Smooth muscle cell (in vitro differentiated cells): ENCODE results near the gene BEND5. TPM values are rescaled to one million over a fixed set of nuclear protein-coding genes. Genes with fewer than 3 reads are reported as not detected.

Source experiments
- DNase-seq: peaks from one replicate; lab custom pipeline; 2025; ENCODE audit not compliant: unreplicated experiment; lab: John Stamatoyannopoulos, UW
- H2AFZ ChIP-seq: fragments of 200-600 bp; sonication (generic); 2 replicates; pipeline ENCODE4 v1.6.0; 2016; ENCODE audit warnings: antibody characterized with exemption, low read depth, mild to moderate bottlenecking
- H3F3A ChIP-seq: fragments of 200-600 bp; sonication (generic); 2 replicates; pipeline ENCODE4 v1.6.0; 2017; ENCODE audit warnings: antibody characterized with exemption, low read depth
- H3K27ac ChIP-seq: fragments of 200-600 bp; sonication (generic); 2 replicates; pipeline ENCODE4 v1.5.1; 2016; ENCODE audit warnings: low read depth, mild to moderate bottlenecking
- H3K27me3 ChIP-seq: fragments of 200-600 bp; sonication (generic); 2 replicates; pipeline ENCODE4 v1.6.1; 2016; ENCODE audit warnings: low read depth, mild to moderate bottlenecking
- H3K36me3 ChIP-seq: fragments of 200-600 bp; sonication (generic); 2 replicates; pipeline ENCODE4 v1.5.1; 2016; ENCODE audit warnings: low read depth
- H3K4me1 ChIP-seq: fragments of 200-600 bp; sonication (generic); 2 replicates; pipeline ENCODE4 v1.5.1; 2016; ENCODE audit warnings: low read depth
- H3K4me2 ChIP-seq: fragments of 200-600 bp; sonication (generic); 2 replicates; pipeline ENCODE4 v1.6.0; 2016; ENCODE audit warnings: mild to moderate bottlenecking
- H3K4me3 ChIP-seq: fragments of 200-600 bp; sonication (generic); 2 replicates; pipeline ENCODE4 v1.5.1; 2016; ENCODE audit warnings: mild to moderate bottlenecking
- H3K79me2 ChIP-seq: fragments of 200-600 bp; sonication (generic); 2 replicates; pipeline ENCODE4 v1.6.0; 2016; ENCODE audit warnings: low read depth, mild to moderate bottlenecking
- H3K9ac ChIP-seq: fragments of 200-600 bp; sonication (generic); 2 replicates; pipeline ENCODE4 v1.6.0; 2016; ENCODE audit warnings: low read depth
- H3K9me3 ChIP-seq: fragments of 200-600 bp; sonication (generic); replicated peaks from 2 replicates; pipeline ENCODE4 v1.5.1; 2016; ENCODE audit warnings: low read depth
- H4K20me1 ChIP-seq: fragments of 200-600 bp; sonication (generic); 2 replicates; pipeline ENCODE4 v1.6.0; 2016; ENCODE audit warnings: low read depth
- WGBS: methylation state at CpG from one replicate; pipeline ENCODE4 v1.1.7; 2016; ENCODE audit warnings: low lambda C conversion rate; 5-methylcytosine and 5-hydroxymethylcytosine counted together
- polyA plus RNA-seq: library from polyadenylated mRNA; unstranded; fragments of >200 nt; fragmentation: Nextera tagmentation; extraction: Ambion mirVana; gene quantifications from 2 replicates; pipeline ENCODE4 v1.2.1, GENCODE V29; 2016
- total RNA-seq: library from RNA; depleted of rRNA; stranded (reverse); fragments of >200 nt; gene quantifications from 2 replicates; pipeline ENCODE4 v1.2.3, GENCODE V29; 2014
- TF ChIP-seq, protein P1 (sequence below): fragments of 200-600 bp; sonication (generic); IDR thresholded peaks from 2 replicates; pipeline ENCODE4 v1.5.1; 2017; ENCODE audit warnings: borderline replicate concordance, mild to moderate bottlenecking, antibody characterized with exemption; ENCODE audit not compliant: insufficient read depth, poor library complexity, severe bottlenecking

The BEND5 gene
- total and polyA plus RNA-seq, 2 experiments from 2014 or later, result 4.0 to 10.7 TPM

DNA sequence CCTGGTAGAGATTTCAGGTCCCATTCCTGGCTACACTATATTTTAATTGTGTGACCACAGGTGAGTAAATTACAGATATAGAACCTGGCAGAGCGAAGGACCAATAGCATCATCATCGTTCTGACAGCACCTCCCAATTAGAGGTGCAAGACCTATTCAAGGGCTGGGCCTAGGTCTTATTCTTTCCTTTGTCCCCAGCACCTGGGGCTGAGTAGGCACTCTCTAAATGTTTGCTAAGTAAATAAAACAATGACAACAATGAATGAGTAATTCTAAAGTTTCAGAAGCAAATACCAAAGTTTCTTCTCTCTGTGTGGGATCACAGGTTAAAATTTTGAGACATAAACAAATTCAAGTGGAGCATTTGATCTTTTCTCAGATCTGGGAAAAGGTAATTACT is 32.7 kb downstream of the BEND5 start:
- Histone ChIP-seq H3K4me1 (no peaks in the 10 kb centered on the region), H3K36me3 (no peaks in the 10 kb centered on the region), H3K9ac (no peak overlapping the region), H3K9me3 (no peaks in the 10 kb centered on the region), H3K79me2 (no peaks in the 10 kb centered on the region), H3K4me2 (no peak overlapping the region), H3K27ac (no peak overlapping the region), H4K20me1 (no peaks in the 10 kb centered on the region), H3K4me3 (no peak overlapping the region), H3K27me3 (no peaks in the 10 kb centered on the region), H2AFZ (no peak overlapping the region), H3F3A (no peaks in the 10 kb centered on the region)
- TF ChIP-seq, protein P1, sequence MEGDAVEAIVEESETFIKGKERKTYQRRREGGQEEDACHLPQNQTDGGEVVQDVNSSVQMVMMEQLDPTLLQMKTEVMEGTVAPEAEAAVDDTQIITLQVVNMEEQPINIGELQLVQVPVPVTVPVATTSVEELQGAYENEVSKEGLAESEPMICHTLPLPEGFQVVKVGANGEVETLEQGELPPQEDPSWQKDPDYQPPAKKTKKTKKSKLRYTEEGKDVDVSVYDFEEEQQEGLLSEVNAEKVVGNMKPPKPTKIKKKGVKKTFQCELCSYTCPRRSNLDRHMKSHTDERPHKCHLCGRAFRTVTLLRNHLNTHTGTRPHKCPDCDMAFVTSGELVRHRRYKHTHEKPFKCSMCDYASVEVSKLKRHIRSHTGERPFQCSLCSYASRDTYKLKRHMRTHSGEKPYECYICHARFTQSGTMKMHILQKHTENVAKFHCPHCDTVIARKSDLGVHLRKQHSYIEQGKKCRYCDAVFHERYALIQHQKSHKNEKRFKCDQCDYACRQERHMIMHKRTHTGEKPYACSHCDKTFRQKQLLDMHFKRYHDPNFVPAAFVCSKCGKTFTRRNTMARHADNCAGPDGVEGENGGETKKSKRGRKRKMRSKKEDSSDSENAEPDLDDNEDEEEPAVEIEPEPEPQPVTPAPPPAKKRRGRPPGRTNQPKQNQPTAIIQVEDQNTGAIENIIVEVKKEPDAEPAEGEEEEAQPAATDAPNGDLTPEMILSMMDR, result no peak
- DNase-seq, result no peak
- 90% methylated on average over 2 of the region's 2 CpGs for WGBS

DNA sequence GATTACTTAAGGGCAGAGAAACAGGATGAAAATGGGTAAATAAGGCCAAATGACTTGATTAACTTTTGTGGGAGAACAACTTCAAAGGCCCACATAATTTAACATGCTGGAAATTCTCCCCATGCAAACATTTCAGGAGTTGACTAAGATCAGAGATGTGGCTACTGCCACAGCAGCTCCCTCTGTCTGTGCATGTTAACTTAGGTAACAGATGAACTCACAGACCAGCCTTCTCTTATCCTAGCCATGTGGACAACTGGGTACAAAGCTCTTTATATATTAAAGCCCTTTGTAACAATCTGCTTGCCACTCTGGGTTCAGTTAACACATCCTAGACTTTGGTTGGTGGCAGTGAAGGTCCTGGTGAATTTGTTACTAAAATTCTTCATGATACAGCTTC is 33.2 kb downstream of the BEND5 start:
- Histone ChIP-seq H3K27ac (no peak overlapping the region), H3K9ac (no peak overlapping the region), H3K9me3 (no peaks in the 10 kb centered on the region), H2AFZ (no peak overlapping the region), H3K4me3 (no peak overlapping the region), H3K79me2 (no peaks in the 10 kb centered on the region), H3K4me2 (no peak overlapping the region), H3K27me3 (no peaks in the 10 kb centered on the region), H3K36me3 (no peaks in the 10 kb centered on the region), H3K4me1 (no peaks in the 10 kb centered on the region), H3F3A (no peaks in the 10 kb centered on the region), H4K20me1 (no peaks in the 10 kb centered on the region)
- TF ChIP-seq, protein P1, result no peak
- DNase-seq, result no peak

DNA sequence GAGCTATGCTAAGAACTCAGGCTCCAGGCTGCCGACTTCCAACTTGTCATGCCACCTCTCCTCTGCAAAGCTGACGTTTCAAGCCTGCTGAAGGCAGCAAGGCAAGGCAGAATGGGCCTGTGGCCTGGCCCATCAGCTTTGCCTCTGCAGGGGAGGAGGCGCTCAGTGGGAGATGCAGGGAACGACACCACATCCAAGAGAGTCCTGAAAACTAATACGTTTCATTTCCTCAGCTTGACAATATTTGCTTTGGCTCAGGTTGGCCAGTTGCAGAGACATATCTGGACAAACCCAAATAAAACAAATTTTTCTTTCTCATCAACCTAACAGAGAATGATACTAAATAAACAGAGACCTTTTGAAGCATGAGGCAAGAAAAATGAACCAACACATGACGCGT is 35.3 kb downstream of the BEND5 start:
- Histone ChIP-seq H3K27me3 (no peaks in the 10 kb centered on the region), H3K4me2 (no peak overlapping the region), H3F3A (no peaks in the 10 kb centered on the region), H3K4me1 (no peaks in the 10 kb centered on the region), H2AFZ (no peak overlapping the region), H3K9ac (no peak overlapping the region), H3K36me3 (no peaks in the 10 kb centered on the region), H4K20me1 (no peaks in the 10 kb centered on the region), H3K4me3 (no peak overlapping the region), H3K79me2 (no peaks in the 10 kb centered on the region), H3K9me3 (no peaks in the 10 kb centered on the region), H3K27ac (no peak overlapping the region)
- no peak for DNase-seq
- 94% methylated on average over 7 of the region's 7 CpGs for WGBS
- TF ChIP-seq, protein P1, result no peak

DNA sequence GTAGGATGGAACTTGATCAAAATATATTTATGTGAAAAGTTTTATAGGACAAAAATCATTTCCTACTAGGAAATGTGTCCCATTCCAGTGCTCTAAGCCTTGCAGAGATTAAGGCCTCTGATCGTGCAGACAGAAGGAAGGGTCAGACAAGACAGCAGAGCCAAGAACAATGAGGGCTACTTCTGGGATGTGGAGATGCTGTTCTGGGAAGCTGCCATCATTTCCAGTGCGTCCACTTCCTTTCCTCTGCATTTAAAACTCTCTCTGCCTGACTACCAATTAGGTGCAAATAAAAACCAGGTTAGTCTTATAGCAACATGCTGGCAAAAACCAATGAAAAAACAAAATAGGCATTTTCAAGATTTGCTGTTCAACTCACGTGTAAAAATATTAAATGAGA is 36.1 kb downstream of the BEND5 start:
- no peak for DNase-seq
- Histone ChIP-seq H3K27ac (no peak overlapping the region), H4K20me1 (no peaks in the 10 kb centered on the region)

More for the DNA sequence above, 36.1 kb downstream of the BEND5 start:
- Histone ChIP-seq H3K79me2 (no peaks in the 10 kb centered on the region), H3K4me3 (no peak overlapping the region), H3F3A (no peaks in the 10 kb centered on the region), H3K9me3 (no peaks in the 10 kb centered on the region), H3K4me2 (no peak overlapping the region), H3K36me3 (no peaks in the 10 kb centered on the region), H3K27me3 (no peaks in the 10 kb centered on the region), H3K9ac (no peak overlapping the region), H3K4me1 (no peaks in the 10 kb centered on the region), H2AFZ (no peak overlapping the region)
- 82% methylated on average over 3 of the region's 3 CpGs for WGBS
- TF ChIP-seq, protein P1, result no peak
